Activated T-cell treated with anti-CD3 and anti-CD28 coated beads, Interleukin-2, amount 50 U/mL, for 4 hours (primary cell): ENCODE measurements around the gene LTB4R2. TPM values are rescaled to one million over a fixed set of nuclear protein-coding genes. Genes with fewer than 3 reads are reported as not detected.

Experiments
- ATAC-seq, 2 donors: fragments of 200-7000 bp; cut with Tn5 transposase; one replicate each; pipeline ENCODE4 v1.10.0; 2021
- DNase-seq: peaks from one replicate; pipeline ENCODE4 v3.0.0-alpha.2; 2020
- H3K27me3 Mint-ChIP-seq: one replicate; pipeline ENCODE4 v1.8.0; 2021; ENCODE audit warnings: low read depth, mixed read lengths
- H3K36me3 Mint-ChIP-seq: one replicate; pipeline ENCODE4 v1.8.0; 2022; ENCODE audit warnings: mixed read lengths; ENCODE audit not compliant: insufficient read depth
- H3K4me1 Mint-ChIP-seq: one replicate; pipeline ENCODE4 v1.8.0; 2021; ENCODE audit warnings: low read depth, mixed read lengths
- H3K4me3 Mint-ChIP-seq: one replicate; pipeline ENCODE4 v1.8.0; 2021; ENCODE audit warnings: mild to moderate bottlenecking, moderate library complexity, mixed read lengths
- H3K9me3 Mint-ChIP-seq: one replicate; pipeline ENCODE4 v1.8.0; 2021; ENCODE audit warnings: mixed read lengths
- total RNA-seq, 3 donors: library from RNA; stranded (reverse); gene quantifications; one replicate each; pipeline ENCODE4 v1.2.1, GENCODE V29; 2021

The LTB4R2 gene
- total RNA-seq, 3 donors from 2014 or later = 9.0 to 10.8 (median 10.4) TPM

GRCh38 chr14:24330973-24331674 is 21.2 kb downstream of the LTB4R2 start:
- Mint-ChIP-seq H3K4me3 (no peak overlapping the region), H3K27me3 (peaks cover 19% of the 10 kb centered on the region), H3K9me3 (no peaks in the 10 kb centered on the region), H3K4me1 (peaks cover 64% of the 10 kb centered on the region), H3K36me3 (peaks cover 3% of the 10 kb centered on the region)
- ATAC-seq (no peak), DNase-seq (no peak)

GRCh38 chr14:24331731-24332267 is 21.9 kb downstream of the LTB4R2 start:
- Mint-ChIP-seq H3K4me1 (peaks cover 64% of the 10 kb centered on the region), H3K9me3 (no peaks in the 10 kb centered on the region), H3K36me3 (peaks cover 8% of the 10 kb centered on the region), H3K4me3 (peak overlapping the region; percentile 78), H3K27me3 (peaks cover 19% of the 10 kb centered on the region)
- no peak for DNase-seq
- no peak for ATAC-seq

- peak; percentile 81 for DNase-seq
- Mint-ChIP-seq H3K36me3 (peaks cover 10% of the 10 kb centered on the region), H3K9me3 (no peaks in the 10 kb centered on the region), H3K4me3 (peak overlapping the region; percentile 78), H3K4me1 (peaks cover 61% of the 10 kb centered on the region), H3K27me3 (peaks cover 19% of the 10 kb centered on the region)
- peak; percentile 78 to 83 for ATAC-seq
Observed at GRCh38 chr14:24332268-24332993, 22.5 kb downstream of the LTB4R2 start.

- H3K4me1 Mint-ChIP-seq = peaks cover 60% of the 10 kb centered on the region
- ATAC-seq (peak; percentile 26 to 34), DNase-seq (no peak)
- H3K9me3 Mint-ChIP-seq = no peaks in the 10 kb centered on the region
- H3K27me3 Mint-ChIP-seq = peaks cover 16% of the 10 kb centered on the region
- peaks cover 13% of the 10 kb centered on the region for H3K36me3 Mint-ChIP-seq
- peak within 1 kb of the TSS; percentile 59 for H3K4me3 Mint-ChIP-seq
Observed at GRCh38 chr14:24334431-24335291, 24.7 kb downstream of the LTB4R2 start, which contains the start of gene ADCY4. ADCY4 (minus strand) TSS chr14:24335071; CDS start chr14:24334652, 419 bp downstream.

GRCh38 chr14:24335461-24336171 is 25.7 kb downstream of the LTB4R2 start:
- DNase-seq = no peak
- H3K27me3 Mint-ChIP-seq = peaks cover 16% of the 10 kb centered on the region
- peaks cover 56% of the 10 kb centered on the region for H3K4me1 Mint-ChIP-seq
- peak overlapping the region; percentile 45 for H3K4me3 Mint-ChIP-seq
- no peaks in the 10 kb centered on the region for H3K9me3 Mint-ChIP-seq
- peaks cover 13% of the 10 kb centered on the region for H3K36me3 Mint-ChIP-seq
- ATAC-seq = no peak

- Mint-ChIP-seq H3K4me1 (peaks cover 44% of the 10 kb centered on the region), H3K36me3 (peaks cover 13% of the 10 kb centered on the region), H3K27me3 (peaks cover 15% of the 10 kb centered on the region), H3K4me3 (no peak overlapping the region), H3K9me3 (no peaks in the 10 kb centered on the region)
- no peak for ATAC-seq
- no peak for DNase-seq
Observed at GRCh38 chr14:24337144-24337823, 27.3 kb downstream of the LTB4R2 start.

- no peak for ATAC-seq
- Mint-ChIP-seq H3K9me3 (no peaks in the 10 kb centered on the region), H3K27me3 (peaks cover 12% of the 10 kb centered on the region), H3K36me3 (peaks cover 13% of the 10 kb centered on the region), H3K4me1 (peaks cover 40% of the 10 kb centered on the region), H3K4me3 (peak overlapping the region; percentile 14)
- DNase-seq = no peak
Observed at GRCh38 chr14:24337824-24338175, 27.9 kb downstream of the LTB4R2 start.

GRCh38 chr14:24338843-24339242 is 28.9 kb downstream of the LTB4R2 start:
- DNase-seq (no peak), ATAC-seq (no peak)
- H3K9me3 Mint-ChIP-seq = no peaks in the 10 kb centered on the region
- peaks cover 15% of the 10 kb centered on the region for H3K27me3 Mint-ChIP-seq
- peaks cover 13% of the 10 kb centered on the region for H3K36me3 Mint-ChIP-seq
- peaks cover 32% of the 10 kb centered on the region for H3K4me1 Mint-ChIP-seq
- peak overlapping the region; percentile 90 for H3K4me3 Mint-ChIP-seq

GRCh38 chr14:24339284-24340151 is 29.6 kb downstream of the LTB4R2 start, which contains the start of gene RIPK3:
RIPK3 (minus strand) TSS chr14:24339991; CDS start chr14:24339826, 165 bp downstream.
- peaks cover 15% of the 10 kb centered on the region for H3K27me3 Mint-ChIP-seq
- H3K4me1 Mint-ChIP-seq = peaks cover 26% of the 10 kb centered on the region
- H3K9me3 Mint-ChIP-seq = no peaks in the 10 kb centered on the region
- peak; percentile 62 for DNase-seq
- H3K4me3 Mint-ChIP-seq = peak within 1 kb of the TSS; percentile 90
- ATAC-seq = peak; percentile 93 to 94
- H3K36me3 Mint-ChIP-seq = peaks cover 13% of the 10 kb centered on the region

- no peak for ATAC-seq
Observed at GRCh38 chr14:24340606-24341005, 30.7 kb downstream of the LTB4R2 start.

GRCh38 chr14:24342889-24343288 is 32.9 kb downstream of the LTB4R2 start:
- ATAC-seq = no peak
- peaks cover 2% of the 10 kb centered on the region for H3K36me3 Mint-ChIP-seq
- no peak for DNase-seq
- H3K9me3 Mint-ChIP-seq = no peaks in the 10 kb centered on the region
- peaks cover 19% of the 10 kb centered on the region for H3K4me1 Mint-ChIP-seq
- no peak overlapping the region for H3K4me3 Mint-ChIP-seq
- H3K27me3 Mint-ChIP-seq = peaks cover 24% of the 10 kb centered on the region

More at GRCh38 chr14:24340606-24341005, 30.7 kb downstream of the LTB4R2 start:
- H3K36me3 Mint-ChIP-seq = peaks cover 11% of the 10 kb centered on the region
- no peak for DNase-seq
- no peaks in the 10 kb centered on the region for H3K9me3 Mint-ChIP-seq
- H3K27me3 Mint-ChIP-seq = peaks cover 14% of the 10 kb centered on the region
- H3K4me3 Mint-ChIP-seq = no peak overlapping the region
- H3K4me1 Mint-ChIP-seq = peaks cover 23% of the 10 kb centered on the region
